HG03575 (cell line): ENCODE data around the gene ELOB.
A peak's percentile ranks its signal among the peaks of the same experiment; 100 is the strongest.

ENCODE experiments used
- ATAC-seq: cut with Tn5 transposase; IDR thresholded peaks from one replicate; pipeline ENCODE4 v1.9.1; 2021; ENCODE audit not compliant: unreplicated experiment, insufficient number of reproducible peaks, low FRiP score; ENCODE audit errors: extremely low read depth

The ELOB gene

GRCh38 chr16:2756288-2757015, 20.6 kb downstream of the ELOB start:
- no peak for ATAC-seq

GRCh38 chr16:2755158-2755557, 21.9 kb downstream of the ELOB start:
- ATAC-seq: no peak

GRCh38 chr16:2753733-2754020, 23.4 kb downstream of the ELOB start:
- ATAC-seq: no peak

GRCh38 chr16:2752850-2753732, 24.0 kb downstream of the ELOB start:
- no peak for ATAC-seq

GRCh38 chr16:2752035-2752849, 24.8 kb downstream of the ELOB start, which contains the start of gene SRRM2:
SRRM2 (plus strand) TSS chr16:2752638; CDS start chr16:2756365, 3,727 bp downstream.
- peak; percentile 38 for ATAC-seq

GRCh38 chr16:2751577-2752034, 25.5 kb downstream of the ELOB start:
- ATAC-seq: no peak

GRCh38 chr16:2749936-2750335, 27.1 kb downstream of the ELOB start:
- no peak for ATAC-seq

GRCh38 chr16:2749476-2749875, 27.6 kb downstream of the ELOB start:
- ATAC-seq: no peak

GRCh38 chr16:2748757-2749455, 28.2 kb downstream of the ELOB start:
- ATAC-seq: no peak

GRCh38 chr16:2745961-2746360, 31.1 kb downstream of the ELOB start:
- ATAC-seq: no peak

- ATAC-seq: no peak
Measured at GRCh38 chr16:2745116-2745890, 31.8 kb downstream of the ELOB start.

GRCh38 chr16:2744711-2745110, 32.4 kb downstream of the ELOB start:
- no peak for ATAC-seq

GRCh38 chr16:2743007-2743810, 33.9 kb downstream of the ELOB start:
- ATAC-seq: no peak

- no peak for ATAC-seq
Measured at GRCh38 chr16:2742323-2743006, 34.6 kb downstream of the ELOB start.

- no peak for ATAC-seq
Measured at GRCh38 chr16:2741168-2741567, 35.9 kb downstream of the ELOB start.

- no peak for ATAC-seq
Measured at GRCh38 chr16:2740476-2740875, 36.6 kb downstream of the ELOB start.
